ENCODE measurements around the gene COL5A1.

The COL5A1 gene

GRCh38 chr9:134641173-134641989, at the start of gene COL5A1:
Gene COL5A1 (plus strand): TSS chr9:134641803. CDS start chr9:134642188, 385 bp downstream.
- peak within 1 kb of the TSS in 20 of 21 experiments; percentile 61 to 93 (median 84) for H3K27ac ChIP-seq
- H3K4me3 ChIP-seq: peak within 1 kb of the TSS; percentile 49 to 72 (median 51)

DNA sequence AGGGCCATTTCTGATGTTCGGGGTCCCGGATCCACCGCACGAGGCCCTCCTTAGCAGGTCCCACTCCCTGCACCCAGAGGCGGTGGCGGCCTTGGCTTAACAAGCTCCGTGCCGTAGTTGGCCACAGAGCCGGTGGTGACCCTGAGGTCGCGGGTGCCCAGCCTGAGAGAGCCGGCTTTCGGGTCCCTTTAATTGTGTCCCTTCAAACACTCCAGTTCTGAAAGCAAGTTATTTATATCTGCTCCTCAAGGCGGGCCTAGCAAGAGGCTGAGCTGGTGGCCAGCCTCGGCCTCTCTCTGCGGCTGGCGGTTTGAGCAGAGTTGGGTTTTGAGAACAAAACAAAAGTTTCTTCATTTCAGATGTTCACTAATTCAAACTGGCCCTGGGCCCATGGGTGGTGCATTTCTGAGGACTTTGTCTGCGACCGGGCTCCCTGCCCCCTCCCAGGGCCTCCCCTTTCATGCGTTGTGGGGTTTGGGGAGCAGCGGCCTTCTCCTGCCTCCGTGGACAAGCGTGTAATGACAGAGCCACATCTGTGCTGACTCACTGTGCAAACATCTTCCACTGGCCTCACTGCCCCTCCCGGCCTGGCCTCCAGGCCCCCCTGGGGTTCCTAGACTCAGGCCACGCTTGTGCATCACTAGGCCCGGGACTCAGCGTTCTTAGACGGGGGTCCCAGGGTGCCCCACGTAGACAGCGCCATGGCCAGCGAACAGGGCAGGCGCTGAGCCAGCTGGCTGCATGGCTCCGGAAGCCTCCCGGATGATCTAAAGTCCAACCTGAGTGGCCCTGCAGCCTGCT, 49.4 kb upstream of the COL5A1 start:
- H3K27ac ChIP-seq: peak overlapping the region in 18 of 21 experiments; percentile 17 to 88 (median 66)

DNA sequence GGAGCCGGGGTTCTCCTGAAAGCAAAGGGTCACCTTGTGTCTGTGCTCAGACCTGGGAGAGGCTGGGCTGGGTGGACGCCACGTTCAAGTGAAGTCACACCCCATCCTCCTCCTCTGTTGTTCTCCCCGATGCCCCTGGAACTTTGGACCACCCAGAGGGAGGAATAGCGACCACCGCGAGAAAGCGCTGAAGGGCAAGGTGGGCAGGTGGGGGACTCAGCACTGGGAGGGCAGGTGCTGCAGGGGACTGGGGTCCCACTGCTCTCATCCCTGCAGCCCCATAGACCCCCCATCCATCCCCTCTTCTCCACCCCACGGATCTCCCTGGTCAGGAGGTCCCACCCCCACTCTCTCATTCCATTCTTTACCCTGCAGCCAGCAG, 48.8 kb upstream of the COL5A1 start:
- Histone ChIP-seq H3K27ac (peak overlapping the region in 12 of 21 experiments; percentile 19 to 88 (median 66)), H3K4me3 (no peak overlapping the region)

More for the DNA sequence above, 49.4 kb upstream of the COL5A1 start:
- H3K4me3 ChIP-seq: no peak overlapping the region

DNA sequence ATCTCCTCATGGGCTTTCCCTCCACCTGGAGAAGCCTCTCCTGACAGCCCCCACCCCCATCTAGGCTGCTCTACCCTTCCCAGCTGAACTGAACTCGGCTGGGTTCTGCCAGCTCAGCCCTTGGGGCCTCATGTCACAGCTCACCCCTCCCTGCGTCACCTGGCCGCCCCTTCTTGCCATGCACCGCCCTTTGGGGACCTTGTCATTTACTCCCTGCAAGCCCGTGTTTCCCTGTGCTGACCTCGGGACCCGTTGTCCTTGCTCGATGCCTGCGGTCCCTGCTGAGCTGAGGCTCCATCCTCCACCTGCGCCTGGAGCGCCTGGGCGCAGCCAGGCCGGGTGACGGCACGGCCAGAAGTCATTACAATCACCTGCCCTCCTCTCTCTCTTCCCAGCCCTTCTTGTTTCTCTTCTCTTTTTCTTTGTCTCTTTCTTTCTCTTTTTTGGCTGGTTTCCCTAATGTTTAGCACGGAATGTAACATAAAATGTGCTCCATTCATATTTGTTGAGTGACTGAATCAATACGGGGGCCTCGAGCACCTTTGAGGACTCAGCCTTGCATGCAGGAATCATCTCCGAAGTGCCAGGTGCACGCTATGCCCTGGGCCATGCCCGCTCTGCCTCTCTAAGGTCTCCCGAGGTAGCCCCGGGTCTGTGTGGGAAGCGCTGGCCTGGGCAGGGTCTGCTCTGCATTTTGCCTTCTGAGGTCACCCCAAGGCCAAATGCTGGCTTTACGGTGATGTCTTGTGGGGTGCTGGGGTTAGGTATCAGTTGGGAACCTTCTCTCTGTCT, 48.1 kb upstream of the COL5A1 start:
- peak overlapping the region in 4 of 21 experiments; percentile 69 to 88 (median 82) for H3K27ac ChIP-seq

DNA sequence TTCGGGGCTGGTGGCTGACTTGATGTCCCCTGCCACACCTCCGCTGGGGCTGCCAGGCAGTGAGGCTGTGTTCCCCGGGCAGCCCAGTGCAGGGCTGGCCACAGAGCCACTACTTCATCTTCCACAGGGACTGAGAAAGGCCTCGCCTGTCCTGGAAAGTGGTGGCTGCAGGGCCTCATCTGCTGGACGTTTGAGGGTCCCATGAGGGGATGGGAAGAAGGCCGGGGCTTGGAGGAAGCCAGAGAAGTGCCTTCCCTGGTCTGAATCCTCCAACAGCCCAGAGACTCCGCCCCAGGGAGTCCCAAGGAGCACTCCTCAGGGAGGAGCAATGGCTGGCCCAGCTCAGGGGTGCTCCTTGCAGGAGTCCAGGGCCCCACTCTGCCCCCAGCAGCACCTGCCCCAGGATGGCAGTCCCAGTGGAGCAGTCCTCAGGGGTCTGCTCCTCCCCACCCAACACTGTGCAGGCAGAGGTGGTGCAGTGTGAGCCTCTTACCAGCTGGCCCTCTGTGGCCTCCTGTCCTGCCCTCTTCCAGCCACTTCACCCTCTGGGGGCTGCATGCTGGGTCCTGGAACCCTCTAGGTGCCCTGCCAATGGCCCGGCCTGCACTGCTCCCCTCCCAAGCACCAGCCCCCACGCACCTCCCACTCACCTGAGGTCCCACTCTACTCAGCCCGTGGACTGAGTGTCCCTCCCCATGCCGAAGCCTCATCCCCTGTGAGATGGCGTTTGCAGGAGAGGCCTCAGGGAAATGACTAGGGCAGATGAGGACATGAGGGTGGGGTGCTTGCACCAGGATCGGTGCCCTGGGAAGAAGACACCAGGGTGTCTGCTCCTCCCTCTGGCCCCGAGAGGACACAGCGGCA, 47.3 kb upstream of the COL5A1 start:
- no peak overlapping the region for H3K4me3 ChIP-seq
- H3K27ac ChIP-seq: no peak overlapping the region

More for the DNA sequence above, 48.1 kb upstream of the COL5A1 start:
- no peak overlapping the region for H3K4me3 ChIP-seq

GRCh38 chr9:134595014-134595413, 46.6 kb upstream of the COL5A1 start:
- H3K4me3 ChIP-seq: no peak overlapping the region
- no peak overlapping the region for H3K27ac ChIP-seq

DNA sequence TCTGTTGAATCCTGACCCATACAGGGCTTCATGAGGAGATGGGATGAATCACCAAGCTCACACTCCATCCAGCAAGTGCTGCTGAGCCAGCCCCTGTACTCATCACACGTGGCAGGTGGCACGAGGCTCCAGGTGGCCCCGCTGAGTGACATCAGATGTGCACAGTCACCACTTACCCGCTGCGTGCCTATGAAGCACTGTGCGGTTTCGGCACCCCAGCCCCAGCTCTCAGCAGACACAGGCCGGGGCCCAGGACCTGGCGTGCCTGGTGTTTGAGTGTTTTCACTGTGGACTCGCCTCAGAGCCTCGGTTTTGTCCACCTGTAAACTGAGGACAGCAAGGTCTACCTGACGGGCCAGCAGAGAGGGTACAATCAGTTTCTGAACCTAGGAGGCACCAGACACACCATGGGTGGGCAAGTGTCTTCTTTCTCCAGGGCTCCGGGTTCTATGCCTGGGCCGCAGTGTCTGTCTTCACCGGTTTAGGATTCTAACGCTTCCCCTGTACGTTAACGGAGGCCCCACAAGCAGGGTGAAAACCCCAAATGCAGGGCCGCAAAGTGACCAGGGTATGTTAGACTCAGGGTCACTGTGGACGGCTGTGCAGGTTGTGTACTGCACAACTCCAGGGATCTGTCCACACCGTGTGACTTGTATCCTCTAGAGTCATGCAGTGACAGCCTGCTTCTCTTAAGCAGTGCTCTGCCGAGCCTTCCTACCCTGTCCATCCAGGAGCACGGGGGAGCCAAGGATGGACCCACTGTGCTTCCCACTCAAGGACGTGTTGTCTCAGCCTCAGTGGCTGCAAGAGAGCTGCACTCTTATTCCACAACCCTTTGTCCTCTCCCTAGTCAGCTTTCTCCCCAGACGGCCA, 44.3 kb upstream of the COL5A1 start:
- Histone ChIP-seq H3K4me3 (no peak overlapping the region), H3K27ac (no peak overlapping the region)

DNA sequence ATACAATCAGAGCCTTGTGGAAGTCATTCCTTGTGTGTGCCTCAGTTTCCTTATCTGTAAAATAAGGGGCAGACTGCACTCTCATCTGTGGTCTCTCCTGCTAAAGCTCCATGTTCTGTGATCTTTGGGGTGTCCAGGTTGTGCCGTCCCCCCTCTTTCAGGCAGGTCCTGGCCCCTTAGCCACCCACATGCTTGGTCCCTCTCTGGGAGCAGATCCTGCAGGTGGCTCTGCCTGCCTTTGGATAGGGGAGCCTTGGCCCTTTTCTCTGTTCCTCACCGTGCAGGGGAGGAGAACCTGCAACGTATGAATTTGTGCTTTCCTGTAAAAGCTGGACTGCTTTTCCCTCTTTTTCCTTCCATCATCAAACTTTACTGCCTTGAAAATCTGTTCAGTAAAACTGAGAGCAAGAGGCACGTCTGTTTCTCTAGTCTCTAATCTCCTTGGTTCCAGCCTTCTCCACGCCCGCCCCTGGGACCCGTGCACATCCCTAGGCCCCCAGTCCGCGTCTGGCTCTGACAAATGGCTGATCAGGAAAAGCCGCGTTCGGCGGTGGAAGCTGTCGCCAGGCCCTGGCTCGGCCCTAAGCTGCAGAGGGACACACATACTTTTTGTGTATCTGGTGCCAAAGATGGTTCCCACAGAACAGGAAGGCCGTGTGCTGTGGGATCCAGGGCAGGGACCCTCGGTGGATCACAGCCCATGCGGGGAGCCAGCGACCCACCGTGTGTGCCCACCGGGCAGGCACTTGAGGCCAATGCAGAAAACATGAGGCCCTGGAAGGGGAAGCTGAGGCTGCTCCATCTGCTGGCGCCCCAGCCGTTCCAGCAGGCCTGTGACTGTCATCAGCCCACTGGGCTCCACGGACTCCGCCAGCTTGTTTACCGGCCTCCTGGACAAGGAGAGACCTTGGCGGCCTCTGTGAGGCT, 43.4 kb upstream of the COL5A1 start:
- Histone ChIP-seq H3K4me3 (no peak overlapping the region), H3K27ac (peak overlapping the region in 11 of 21 experiments; percentile 9 to 71 (median 28))

DNA sequence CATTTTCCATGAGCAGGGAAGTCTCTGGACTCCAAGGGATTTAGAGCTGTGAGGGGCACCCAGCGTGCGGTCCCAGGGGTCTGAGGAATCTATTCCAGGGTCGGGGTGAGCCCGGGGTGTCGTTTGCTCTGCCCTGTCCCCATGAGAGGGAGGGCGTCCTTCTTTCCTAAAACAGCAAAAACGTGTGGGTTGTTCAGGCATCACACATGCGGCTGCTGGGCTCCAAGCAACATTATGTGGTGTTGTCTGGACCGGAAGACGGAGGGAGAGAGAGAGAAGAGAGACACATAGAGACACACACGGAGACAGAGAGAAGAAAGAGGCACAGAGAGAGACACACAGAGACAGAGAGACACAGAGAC, 42.7 kb upstream of the COL5A1 start:
- H3K4me3 ChIP-seq: no peak overlapping the region
- peak overlapping the region in 10 of 21 experiments; percentile 9 to 71 (median 33) for H3K27ac ChIP-seq

DNA sequence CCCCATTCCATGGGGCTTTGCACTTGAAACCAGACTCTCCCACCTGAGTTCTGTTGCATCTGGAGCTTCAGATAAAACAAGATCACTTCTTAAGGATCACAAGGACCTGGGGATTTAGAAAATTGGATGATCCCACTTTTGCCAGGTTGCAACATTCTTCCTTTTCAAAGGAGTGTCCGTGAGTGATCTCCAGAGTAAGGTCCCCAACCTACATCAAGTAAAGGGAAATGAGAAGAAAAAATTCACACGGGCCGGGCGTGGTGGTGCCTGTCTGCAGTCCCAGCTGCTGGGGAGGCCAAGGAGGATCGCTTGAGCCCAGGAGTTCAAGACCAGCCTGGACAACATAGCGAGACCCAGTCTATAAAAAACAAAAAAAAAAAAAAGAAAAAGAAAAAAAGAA, 41.2 kb upstream of the COL5A1 start:
- H3K4me3 ChIP-seq: no peak overlapping the region
- no peak overlapping the region for H3K27ac ChIP-seq

DNA sequence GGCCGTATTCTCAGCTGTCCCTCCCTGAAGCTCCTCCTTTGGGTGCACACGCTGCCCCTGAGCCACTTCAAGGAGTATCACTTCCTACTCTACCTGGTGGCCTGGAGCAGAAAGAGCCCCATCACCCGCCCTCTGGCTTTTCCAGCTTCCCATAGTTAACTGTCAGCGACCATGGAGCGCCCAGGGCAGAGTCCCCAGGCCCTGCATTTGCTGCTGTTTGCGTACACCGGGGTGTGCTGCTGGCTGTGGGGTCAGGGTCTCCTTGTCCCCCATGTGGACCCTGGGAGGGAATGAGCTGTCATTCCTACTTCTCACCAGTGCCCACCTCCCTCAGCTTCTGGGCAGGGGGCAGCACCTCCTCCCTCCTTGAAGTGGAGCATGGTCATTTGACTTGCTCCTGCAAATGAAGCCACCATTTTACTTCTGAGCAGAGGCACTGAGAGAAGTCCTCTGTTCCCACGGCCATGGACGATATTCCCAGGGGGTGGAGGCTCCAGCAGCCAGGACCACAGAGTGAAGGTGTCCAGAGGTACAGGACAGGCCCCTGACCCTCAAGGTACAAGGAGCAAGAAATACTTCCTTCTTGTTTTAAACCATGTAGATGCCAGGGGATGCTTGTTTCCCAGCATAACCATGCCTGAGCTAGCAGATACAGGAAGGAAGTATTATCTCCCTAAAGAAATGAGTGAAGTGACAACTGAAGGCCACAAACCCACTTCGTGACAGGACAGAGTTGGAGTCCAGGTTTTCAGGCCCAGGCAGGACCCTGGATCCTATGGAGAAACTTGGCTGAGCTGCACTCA, 40.6 kb upstream of the COL5A1 start:
- H3K4me3 ChIP-seq: no peak overlapping the region
- H3K27ac ChIP-seq: peak overlapping the region in 1 of 21 experiments; percentile 64

DNA sequence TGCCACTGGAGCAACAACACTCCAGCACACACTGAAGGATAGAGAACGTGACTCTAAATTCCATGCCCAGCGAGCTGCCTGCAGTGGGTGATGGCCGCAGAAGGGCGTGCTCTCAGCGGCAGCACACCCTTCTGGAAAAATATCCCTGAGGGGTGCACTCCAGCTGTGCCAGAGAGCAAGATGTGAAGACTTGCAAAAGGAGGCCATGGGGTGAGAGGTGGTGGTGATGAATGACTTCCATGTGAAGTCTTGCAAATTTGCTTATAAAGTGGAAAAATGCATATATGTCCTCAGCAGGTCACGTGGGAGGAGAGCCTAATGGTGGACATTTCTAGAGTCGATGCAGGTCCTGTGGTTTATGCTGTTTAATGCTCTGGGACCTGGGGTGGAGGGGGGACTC, 39.8 kb upstream of the COL5A1 start:
- H3K4me3 ChIP-seq: no peak overlapping the region
- peak overlapping the region in 5 of 21 experiments; percentile 3 to 64 (median 50) for H3K27ac ChIP-seq

DNA sequence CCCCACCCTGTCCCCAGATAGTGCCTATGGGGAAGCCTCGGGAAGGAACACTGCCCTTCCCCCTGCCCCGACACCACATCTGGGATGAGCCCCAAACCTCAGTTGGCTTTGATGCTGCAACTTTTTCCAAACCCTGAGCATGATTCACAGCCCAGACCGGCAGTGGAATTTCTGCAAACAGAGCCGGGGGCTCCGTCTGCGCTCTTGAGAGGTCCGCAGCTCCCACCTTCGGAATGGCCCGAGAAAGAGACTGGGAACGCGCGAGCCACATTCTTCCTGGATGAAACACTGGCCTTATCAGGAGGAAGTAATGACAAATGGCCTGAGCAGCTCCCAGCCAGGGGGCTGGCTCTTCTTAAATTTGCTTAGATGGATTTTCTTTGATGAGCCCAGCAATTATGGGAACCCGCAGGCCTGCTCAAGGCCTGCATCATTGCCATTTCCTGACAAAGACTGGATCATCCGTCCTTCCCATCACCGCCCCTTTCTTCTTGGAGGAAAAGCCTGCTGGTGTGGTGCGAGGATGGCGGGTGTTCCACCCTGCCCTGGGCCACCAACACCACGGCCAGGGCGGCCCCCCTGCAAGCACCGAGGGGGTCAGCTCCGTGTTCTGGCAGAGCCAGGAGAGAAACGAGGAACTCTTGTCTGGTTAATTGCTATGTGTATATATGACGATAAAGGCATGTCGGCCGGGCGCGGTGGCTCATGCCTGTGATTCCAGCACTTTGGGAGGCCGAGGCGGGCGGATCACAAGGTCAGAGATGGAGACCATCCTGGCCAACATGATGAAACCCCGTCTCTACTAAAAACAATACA, 38.8 kb upstream of the COL5A1 start:
- H3K4me3 ChIP-seq: no peak overlapping the region
- H3K27ac ChIP-seq: peak overlapping the region in 10 of 21 experiments; percentile 20 to 84 (median 59)

DNA sequence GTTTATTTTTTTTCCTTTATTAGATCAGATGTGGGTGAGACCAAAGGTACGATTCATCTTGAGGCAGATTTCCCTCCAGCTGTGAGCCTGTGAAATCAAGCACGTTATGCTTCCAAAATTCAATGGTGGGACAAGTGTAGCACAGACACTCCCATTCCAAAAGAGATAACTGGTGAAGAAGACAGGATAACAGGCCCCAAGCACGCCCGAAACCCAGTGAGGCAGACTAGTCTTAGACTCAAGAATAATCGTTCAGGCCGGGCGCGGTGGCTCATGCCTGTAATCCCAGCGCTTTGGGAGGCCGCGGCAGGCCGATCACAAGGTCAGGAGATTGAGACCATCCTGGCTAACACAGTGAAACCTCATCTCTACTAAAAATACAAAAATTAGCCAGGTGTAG, 36.8 kb upstream of the COL5A1 start:
- Histone ChIP-seq H3K4me3 (no peak overlapping the region), H3K27ac (no peak overlapping the region)

GRCh38 chr9:134605351-134605965, 36.1 kb upstream of the COL5A1 start:
- Histone ChIP-seq H3K4me3 (no peak overlapping the region), H3K27ac (no peak overlapping the region)
